Endodermal cell (in vitro differentiated cells): ENCODE data around the gene MIPOL1. TPM values are rescaled to one million over a fixed set of nuclear protein-coding genes. Genes with fewer than 3 reads are reported as not detected.

Source experiments
- DNase-seq: peaks from one replicate; pipeline ENCODE4 v3.0.0-alpha.2; 2017
- H3K27ac ChIP-seq: 2 replicates; pipeline ENCODE4 v1.5.1; 2013; ENCODE audit warnings: mild to moderate bottlenecking, low read depth, low read length, moderate library complexity
- H3K27me3 ChIP-seq: 2 replicates; pipeline ENCODE4 v1.6.1; 2013; ENCODE audit warnings: mild to moderate bottlenecking, low read length, moderate library complexity; ENCODE audit not compliant: insufficient read depth, control insufficient read depth, poor library complexity, severe bottlenecking
- H3K36me3 ChIP-seq: 2 replicates; pipeline ENCODE4 v1.7.0; 2013; ENCODE audit warnings: mild to moderate bottlenecking, low read length, moderate library complexity; ENCODE audit not compliant: control insufficient read depth, insufficient read depth
- H3K4me1 ChIP-seq: one replicate; pipeline ENCODE4 v1.7.0; 2013; ENCODE audit warnings: low read length; ENCODE audit not compliant: control insufficient read depth, insufficient read depth
- H3K4me3 ChIP-seq: 2 replicates; pipeline ENCODE4 v1.5.1; 2013; ENCODE audit warnings: mild to moderate bottlenecking, low read length, moderate library complexity
- H3K9ac ChIP-seq: 2 replicates; pipeline ENCODE4 v1.6.1; 2013; ENCODE audit warnings: mild to moderate bottlenecking, low read length, moderate library complexity; ENCODE audit not compliant: poor library complexity, severe bottlenecking; ENCODE audit errors: extremely low read depth
- H3K9me3 ChIP-seq: 2 replicates; pipeline ENCODE4 v1.6.1; 2013; ENCODE audit warnings: mild to moderate bottlenecking, low read length, moderate library complexity; ENCODE audit not compliant: control insufficient read depth
- H3K27ac Mint-ChIP-seq: 2 replicates; pipeline ENCODE4 v1.8.0; 2020; ENCODE audit warnings: mixed read lengths
- H3K27me3 Mint-ChIP-seq: 2 replicates; pipeline ENCODE4 v1.8.0; 2021; ENCODE audit warnings: mild to moderate bottlenecking, mixed read lengths; ENCODE audit not compliant: insufficient read depth
- H3K36me3 Mint-ChIP-seq: 2 replicates; pipeline ENCODE4 v1.8.0; 2020; ENCODE audit warnings: low read depth, mixed read lengths
- H3K4me1 Mint-ChIP-seq: 2 replicates; pipeline ENCODE4 v1.8.0; 2020; ENCODE audit warnings: mixed read lengths
- H3K4me3 Mint-ChIP-seq: 2 replicates; pipeline ENCODE4 v1.8.0; 2020; ENCODE audit warnings: mild to moderate bottlenecking, moderate library complexity, mixed read lengths
- H3K9me3 Mint-ChIP-seq: 2 replicates; pipeline ENCODE4 v1.8.0; 2020; ENCODE audit warnings: mild to moderate bottlenecking, mixed read lengths
- CTCF ChIP-seq: fragments of 200-600 bp; sonication (generic); conservative IDR thresholded peaks from 2 replicates; pipeline ENCODE4 v1.5.0; 2021; ENCODE audit warnings: antibody characterized with exemption, mild to moderate bottlenecking
- WGBS, 2 experiments: methylation state at CpG; one replicate each; pipeline versions ENCODE4 v1.1.5 to v1.1.7; 2013; ENCODE audit warnings: missing lambda C conversion rate in 2 of 2, mixed read lengths in 1 of 2; ENCODE audit not compliant: insufficient coverage in 1 of 2, insufficient read length in 1 of 2; 5-methylcytosine and 5-hydroxymethylcytosine counted together
- total RNA-seq, 2 donors: library from RNA; stranded (reverse); fragmentation: NEBNext Ultra II Directional in 1 of 2; extraction: Animal tissue kit (Norgen Biotek cat#: 25700) in 1 of 2; gene quantifications; 2 replicates in 1 of 2; 3 replicates in 1 of 2; pipeline ENCODE4 v1.2.1, GENCODE V29; 2021

MIPOL1 gene
- total RNA-seq, 2 donors from 2014 or later, result 22.0 to 28.5 TPM

GRCh38 chr14:37469650-37470049 is 271.9 kb downstream of the MIPOL1 start:
- no peak for DNase-seq
- TF ChIP-seq CTCF, result no peak
- Mint-ChIP-seq H3K4me3 (no peak overlapping the region), H3K9me3 (no peaks in the 10 kb centered on the region), H3K36me3 (no peaks in the 10 kb centered on the region), H3K27me3 (no peaks in the 10 kb centered on the region), H3K27ac (no peak overlapping the region), H3K4me1 (peaks cover 21% of the 10 kb centered on the region)
- Histone ChIP-seq H3K36me3 (no peaks in the 10 kb centered on the region), H3K9me3 (peaks cover 7% of the 10 kb centered on the region), H3K4me3 (no peak overlapping the region), H3K27me3 (no peaks in the 10 kb centered on the region), H3K27ac (no peak overlapping the region), H3K4me1 (peaks cover 10% of the 10 kb centered on the region), H3K9ac (no peak overlapping the region)

GRCh38 chr14:37470251-37470650 is 272.5 kb downstream of the MIPOL1 start:
- Histone ChIP-seq H3K4me3 (no peak overlapping the region), H3K9ac (no peak overlapping the region), H3K27me3 (no peaks in the 10 kb centered on the region), H3K27ac (no peak overlapping the region), H3K4me1 (peaks cover 10% of the 10 kb centered on the region), H3K36me3 (no peaks in the 10 kb centered on the region), H3K9me3 (peaks cover 7% of the 10 kb centered on the region)
- Mint-ChIP-seq H3K27ac (no peak overlapping the region), H3K9me3 (peaks cover 1% of the 10 kb centered on the region), H3K27me3 (no peaks in the 10 kb centered on the region), H3K36me3 (peaks cover 1% of the 10 kb centered on the region), H3K4me3 (no peak overlapping the region), H3K4me1 (peaks cover 21% of the 10 kb centered on the region)
- DNase-seq, result no peak
- WGBS, 2 experiments, result 89 to 94% methylated on average over 3 to 7 of the region's 7 CpGs
- TF ChIP-seq CTCF, result no peak

GRCh38 chr14:37472906-37473305 is 275.2 kb downstream of the MIPOL1 start:
- 65 to 73% methylated on average over 2 to 4 of the region's 4 CpGs for WGBS, 2 experiments
- no peak for TF ChIP-seq CTCF
- no peak overlapping the region for H3K4me3 Mint-ChIP-seq
- peaks cover 10% of the 10 kb centered on the region for H3K4me1 Mint-ChIP-seq
- no peak overlapping the region for H3K27ac Mint-ChIP-seq
- peak; percentile 70 for DNase-seq
- no peaks in the 10 kb centered on the region for H3K36me3 ChIP-seq
- no peak overlapping the region for H3K9ac ChIP-seq
- H3K27me3 Mint-ChIP-seq, result peaks cover 2% of the 10 kb centered on the region
- no peak overlapping the region for H3K27ac ChIP-seq
- no peaks in the 10 kb centered on the region for H3K4me1 ChIP-seq
- H3K27me3 ChIP-seq, result no peaks in the 10 kb centered on the region
- H3K36me3 Mint-ChIP-seq, result peaks cover 10% of the 10 kb centered on the region
- H3K9me3 Mint-ChIP-seq, result peaks cover 9% of the 10 kb centered on the region
- peaks cover 17% of the 10 kb centered on the region for H3K9me3 ChIP-seq
- no peak overlapping the region for H3K4me3 ChIP-seq
